HG02588 (cell line): Measurements from ENCODE around the gene CCDC116.
"Not testable (repeated sequence)": the region's sequence is repeated elsewhere in the genome, so short reads cannot be mapped to it uniquely, and the experiment has no call there.

ENCODE experiments used
- ATAC-seq: cut with Tn5 transposase; IDR thresholded peaks from one replicate; pipeline ENCODE4 v1.9.1; 2021; ENCODE audit warnings: mild to moderate bottlenecking, moderate library complexity; ENCODE audit not compliant: unreplicated experiment

The CCDC116 gene, protein sequence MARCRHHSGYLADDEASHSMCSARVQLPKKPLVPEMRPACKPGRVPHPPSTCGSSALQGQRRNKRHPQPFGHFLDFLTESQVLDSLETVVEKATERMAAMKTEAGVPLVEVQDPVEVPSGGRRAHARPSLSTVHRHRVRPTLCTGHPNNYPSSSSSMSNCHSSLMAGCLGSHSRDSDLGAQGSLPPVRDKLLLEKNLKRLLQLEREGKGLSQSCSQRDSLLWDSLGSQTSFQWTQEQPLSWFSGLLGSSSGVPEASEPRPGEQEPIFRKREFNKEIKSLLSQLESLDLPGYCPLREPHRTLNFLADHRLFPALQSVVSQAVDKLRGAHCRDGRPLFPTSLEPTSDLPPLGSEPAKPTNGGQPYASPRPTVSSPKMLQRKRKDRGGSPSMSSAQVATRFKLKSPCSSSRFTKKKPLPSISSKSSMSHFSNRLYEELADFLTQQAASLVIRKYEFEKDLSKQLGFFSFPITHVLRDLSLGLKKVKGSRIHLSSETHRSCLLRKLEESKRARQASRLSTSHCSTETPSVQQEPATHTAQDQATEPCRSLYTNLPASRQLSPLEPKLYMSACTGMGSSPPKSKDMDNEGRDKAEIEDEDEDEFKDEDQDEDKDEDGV

GRCh38 chr22:21632237-21632895 lies at the start of gene CCDC116:
Gene CCDC116, plus strand, starts transcription at chr22:21632760. Its CDS starts 422 bp downstream, at chr22:21633182.
- no peak for ATAC-seq

GRCh38 chr22:21582801-21583740 lies 49.5 kb upstream of the CCDC116 start:
- ATAC-seq = no peak

- no peak for ATAC-seq
These were observed 47.2 kb upstream of the CCDC116 start for GRCh38 chr22:21585389-21585788.

DNA sequence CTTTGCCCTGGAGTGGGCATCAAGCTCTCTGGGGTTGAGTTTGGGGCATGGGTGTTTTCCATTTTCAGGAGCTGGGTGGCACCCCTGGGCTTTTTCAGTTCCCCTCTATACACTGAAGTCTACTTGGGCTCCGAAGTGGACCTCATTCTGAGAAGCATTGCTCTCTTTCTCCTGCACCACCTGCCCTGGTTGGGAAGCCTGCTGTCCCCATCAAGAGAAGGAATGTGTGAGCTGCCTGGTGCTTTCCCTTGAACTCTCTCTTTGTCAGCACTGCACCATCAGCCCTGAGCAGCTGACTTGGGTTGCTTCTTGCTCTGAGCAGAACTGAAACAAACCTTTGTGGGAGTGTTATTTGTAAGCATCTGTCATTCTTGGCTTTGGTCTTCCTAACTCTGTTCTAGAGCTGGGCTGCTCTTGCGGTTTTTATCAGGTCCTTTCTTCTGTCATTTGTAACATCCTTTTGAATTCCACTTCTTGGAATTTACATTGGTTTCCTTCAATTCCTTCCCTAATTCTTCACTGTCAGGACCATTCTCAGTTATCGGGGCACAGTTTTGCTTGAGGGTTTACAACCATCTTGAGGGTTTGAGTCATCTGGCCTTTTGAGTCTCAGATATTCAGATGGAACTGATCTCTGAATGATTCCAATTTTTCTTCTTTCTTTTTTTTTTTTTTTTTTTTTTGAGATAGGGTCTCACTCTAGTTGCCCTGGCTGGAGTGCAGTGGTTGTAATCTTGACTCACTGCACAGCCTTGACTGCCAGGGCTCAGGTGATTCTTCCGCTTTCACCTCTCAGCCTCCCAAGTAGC lies 44.6 kb upstream of the CCDC116 start:
- peak; percentile 88 for ATAC-seq

- no peak for ATAC-seq
These were observed 43.2 kb upstream of the CCDC116 start for GRCh38 chr22:21589396-21589795.

DNA sequence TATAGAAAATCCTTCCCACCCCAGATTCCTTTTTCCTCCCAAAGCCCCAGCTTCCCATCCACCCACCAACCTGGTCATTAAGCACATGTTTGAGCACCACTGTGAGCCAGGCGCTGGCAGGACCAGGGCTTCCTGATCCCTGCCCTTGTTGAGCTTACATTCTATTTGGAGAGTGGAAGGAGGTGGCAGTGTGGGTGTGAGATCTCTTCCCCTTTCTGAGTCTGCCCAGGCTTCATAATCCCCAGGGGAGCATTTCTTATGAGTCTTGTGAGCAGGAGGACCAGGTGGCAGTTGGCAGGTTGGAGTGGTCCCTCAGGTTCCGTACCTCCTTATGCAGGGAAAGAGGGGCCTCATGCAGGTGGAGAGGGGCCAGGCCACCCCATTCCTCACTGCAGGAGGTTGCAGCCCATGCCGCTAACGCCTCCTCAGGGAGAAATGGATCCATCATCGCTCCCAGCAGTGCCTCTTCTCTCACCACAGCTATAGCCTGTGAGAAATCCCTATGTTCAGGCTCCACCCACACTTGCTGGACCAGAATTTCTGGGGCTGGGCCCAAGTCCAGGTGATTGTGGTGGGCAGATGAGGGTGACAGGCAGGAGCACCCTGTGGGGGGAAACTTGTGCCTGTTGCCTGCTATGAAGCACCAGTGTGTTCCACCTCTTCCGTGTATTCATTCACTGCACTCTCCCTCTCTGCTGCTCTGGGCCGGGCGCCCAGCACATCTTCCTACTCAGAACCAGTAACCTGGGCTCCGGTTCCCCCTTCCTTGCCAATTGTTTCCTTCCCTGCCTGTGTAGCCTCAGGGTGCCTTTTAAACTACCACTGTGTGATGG lies 41.5 kb upstream of the CCDC116 start:
- ATAC-seq = no peak

GRCh38 chr22:21591695-21592094 lies 40.9 kb upstream of the CCDC116 start:
- no peak for ATAC-seq

- no peak for ATAC-seq
These were observed 40.1 kb upstream of the CCDC116 start for GRCh38 chr22:21592422-21592821.

DNA sequence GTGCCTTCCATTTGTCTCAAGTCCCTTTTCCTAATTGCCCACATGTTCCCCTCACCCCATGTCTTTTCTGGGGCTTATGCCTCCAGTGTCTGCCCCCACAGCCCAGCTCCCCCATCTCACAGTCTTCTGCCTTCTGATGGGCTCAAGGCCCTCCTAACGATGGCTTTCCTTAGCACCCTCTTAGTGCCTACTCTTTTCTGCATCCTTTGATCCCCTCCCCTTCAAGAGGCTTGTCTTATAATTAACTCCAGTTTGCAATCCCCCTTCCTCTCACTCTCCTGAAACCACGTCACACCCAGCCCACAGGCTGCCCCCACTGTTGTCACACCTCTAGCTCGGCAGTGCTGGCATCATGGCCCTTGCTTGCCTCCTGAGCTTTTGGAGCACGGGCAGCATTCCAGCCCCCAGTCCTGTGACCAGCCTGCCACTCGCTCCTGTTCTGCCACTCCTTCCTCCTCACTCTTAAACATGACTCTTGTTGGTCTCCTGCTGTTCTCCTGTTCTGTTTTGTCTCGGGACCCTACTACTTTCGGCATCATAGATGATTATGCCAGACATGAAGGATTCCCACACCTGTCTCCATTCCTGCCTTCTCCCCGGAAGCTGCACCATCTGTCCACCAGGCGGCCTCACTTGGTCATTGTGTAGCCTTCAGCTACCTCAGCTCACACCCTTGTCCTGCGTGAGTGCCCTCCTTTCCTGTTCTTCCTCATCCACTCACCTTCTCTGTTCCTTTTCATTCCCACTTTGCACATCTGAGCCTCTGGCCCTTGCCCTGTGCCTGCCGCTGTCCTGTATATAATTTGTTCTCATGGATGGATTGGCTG lies 38.9 kb upstream of the CCDC116 start:
- ATAC-seq = no peak

GRCh38 chr22:21594865-21595452 lies 37.6 kb upstream of the CCDC116 start:
- ATAC-seq = no peak

- not testable (repeated sequence) for ATAC-seq
These were observed 36.0 kb upstream of the CCDC116 start for GRCh38 chr22:21596356-21597135.

DNA sequence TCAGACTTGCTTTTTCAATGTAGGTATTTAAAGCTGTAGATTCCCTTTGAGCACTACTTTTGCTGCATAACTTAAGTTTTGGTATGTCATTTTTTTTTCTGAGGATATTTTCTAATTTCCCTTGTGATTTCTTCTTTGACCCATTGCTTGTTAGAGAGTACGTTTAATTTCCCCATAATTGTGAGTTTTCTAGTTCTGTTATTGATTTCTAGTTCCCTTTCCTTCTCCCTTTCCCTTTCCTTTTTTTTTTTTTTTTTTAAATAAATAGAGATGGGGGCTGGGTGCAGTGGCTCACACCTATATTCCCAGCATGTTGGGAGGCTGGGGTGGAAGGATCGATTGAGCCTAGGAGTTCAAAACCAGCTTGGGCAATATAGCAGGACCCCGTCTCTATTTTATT lies 34.3 kb upstream of the CCDC116 start:
- ATAC-seq = no peak

GRCh38 chr22:21599053-21599893 lies 33.3 kb upstream of the CCDC116 start:
- no peak for ATAC-seq

GRCh38 chr22:21602579-21602978 lies 30.0 kb upstream of the CCDC116 start:
- ATAC-seq = no peak

DNA sequence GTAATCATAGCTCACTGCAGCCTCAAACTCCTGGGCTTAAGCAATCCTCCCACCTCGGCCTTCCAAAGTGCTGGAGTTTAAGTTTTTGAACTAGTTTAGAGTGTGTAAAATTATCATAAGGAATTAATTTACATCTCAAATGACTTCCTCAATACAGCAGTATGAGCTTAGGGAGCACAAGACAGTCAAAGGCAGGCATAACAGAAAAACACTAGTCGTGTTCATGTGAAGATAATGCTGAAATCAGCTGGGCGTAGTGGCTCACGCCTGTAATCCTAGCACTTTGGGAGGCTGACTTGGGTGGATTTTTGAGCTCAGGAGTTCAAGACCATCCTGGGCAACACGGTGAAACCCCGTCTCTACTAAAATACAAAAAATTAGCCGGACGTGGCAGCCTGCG lies 28.6 kb upstream of the CCDC116 start:
- ATAC-seq = no peak

DNA sequence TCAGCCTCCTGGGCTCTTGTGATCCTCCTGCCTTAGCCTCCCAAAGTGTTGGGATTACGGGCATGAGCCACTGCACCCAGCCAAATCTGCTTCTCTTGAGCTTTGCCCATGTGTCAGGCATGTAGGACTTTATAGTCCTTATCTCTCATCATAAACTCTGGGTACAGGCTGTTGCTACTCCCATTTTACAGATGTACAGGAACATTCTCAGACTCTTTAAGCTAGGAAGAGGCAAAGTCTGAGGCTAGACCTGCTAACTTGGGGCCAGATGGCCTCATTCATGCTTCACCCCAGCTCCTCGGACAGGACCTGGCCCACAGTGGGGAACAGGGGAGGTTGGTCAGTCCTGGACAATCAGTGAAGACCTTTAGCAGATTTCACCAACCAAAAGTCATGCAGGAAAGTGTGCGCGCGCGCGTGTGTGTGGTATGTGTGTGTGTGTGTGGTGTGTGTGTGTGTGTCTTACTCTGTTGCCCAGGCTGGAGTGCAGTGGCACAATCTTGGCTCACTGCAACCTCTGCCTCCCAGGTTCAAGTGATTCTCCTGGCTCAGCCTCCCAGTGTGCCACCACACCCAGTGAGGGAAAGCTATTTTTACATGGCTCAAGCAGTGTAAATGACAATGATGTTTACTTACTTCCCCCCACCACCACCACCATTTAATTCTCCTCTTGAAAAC lies 26.5 kb upstream of the CCDC116 start:
- ATAC-seq = no peak
